ENCODE measurements around the gene FDXACB1. TPM values are rescaled to one million over a fixed set of nuclear protein-coding genes. Genes with fewer than 3 reads are reported as not detected.
A peak's percentile ranks its signal among the peaks of the same experiment; 100 is the strongest.

The FDXACB1 gene
- total RNA-seq, 1 experiment from 2014 or later = 2.8 TPM

DNA sequence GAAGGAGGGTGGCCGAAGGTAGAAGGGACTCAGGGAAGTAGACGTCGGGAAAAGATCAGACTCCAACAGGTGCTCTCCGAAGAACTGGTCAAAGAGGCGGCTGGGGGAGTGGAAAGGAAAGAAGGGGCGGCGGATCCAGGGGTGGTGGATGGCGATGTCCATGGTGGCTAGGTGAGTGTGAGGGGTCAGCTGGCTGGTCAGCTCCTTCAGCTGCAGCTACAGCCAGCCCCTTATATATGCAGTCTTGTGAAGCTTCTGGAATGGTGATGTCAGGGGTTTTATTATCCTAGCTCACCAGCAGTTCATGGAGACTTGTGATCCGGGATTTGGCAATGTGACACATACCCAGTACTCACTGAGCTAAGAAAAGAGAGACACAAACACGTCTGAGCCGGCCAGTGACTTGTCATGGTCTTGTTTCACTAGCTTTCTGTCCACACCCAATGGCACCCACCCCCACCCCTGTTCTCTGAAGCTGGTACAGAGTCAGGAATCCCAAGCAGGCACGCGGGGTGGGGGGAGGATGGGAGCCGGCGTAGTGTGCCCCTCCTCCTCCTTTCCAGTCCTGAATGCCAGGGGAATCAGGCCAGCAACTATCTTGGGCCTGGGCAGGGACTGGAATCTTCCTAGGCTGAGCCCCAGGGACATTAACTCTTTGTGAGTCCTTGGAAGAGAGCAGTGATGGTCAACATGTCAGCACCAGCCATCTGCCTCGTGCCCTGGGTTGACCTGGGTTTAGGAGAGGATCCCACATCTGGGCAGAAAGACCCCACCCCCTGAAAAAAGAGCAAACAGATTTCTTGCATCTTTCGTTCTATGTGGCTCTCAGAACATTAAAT lies 32.8 kb upstream of the FDXACB1 start, which contains the start of gene CRYAB:
Gene CRYAB (minus strand): TSS at position 208 of the 839 bp plus-strand sequence. CDS start 46 bp downstream, at position 162.
- no peak within 1 kb of the TSS for H4K91ac ChIP-seq (ENCODE audit: insufficient read length, low read depth, low read length)
- Mint-ChIP-seq H3K27me3 (ENCODE audit: low read depth) (no peaks in the 10 kb centered on the region), H3K4me1 (peaks cover 21 to 37% of the 10 kb centered on the region in 2 experiments), H3K4me3 (no peak within 1 kb of the TSS; a peak in 1 of 5 replicates), H3K9me3 (no peaks in the 10 kb centered on the region), H3K36me3 (ENCODE audit: insufficient read depth in 1 of 3, low read depth in 3 of 3) (no peaks in the 10 kb centered on the region), H3K27ac (peak within 1 kb of the TSS in 1 of 3 experiments; percentile 93; a peak in 1 of 7 replicates)
- no peaks in the 10 kb centered on the region for H3K27me3 ChIP-seq (ENCODE audit: insufficient read depth, low read length)
- H4K8ac ChIP-seq (replicated peaks; ENCODE audit: insufficient read length, low read depth, low read length) = no peak within 1 kb of the TSS
- no peak for TF ChIP-seq CTCF (conservative IDR thresholded peaks at IDR 0.05)
- no peak within 1 kb of the TSS for H2AK5ac ChIP-seq (ENCODE audit: insufficient read length, low read length)
- H2BK12ac ChIP-seq (ENCODE audit: insufficient read length, low read depth, low read length) = no peak within 1 kb of the TSS
- no peak within 1 kb of the TSS for H3K4ac ChIP-seq (ENCODE audit: low read depth, low read length)
- no peak within 1 kb of the TSS for H3T11ph ChIP-seq (ENCODE audit: low read length)
- peak; percentile 39 for DNase-seq
- H3K9me3 ChIP-seq (ENCODE audit: control insufficient read depth, low read depth, low read length) = no peaks in the 10 kb centered on the region
- H3K79me1 ChIP-seq (ENCODE audit: insufficient read depth, low read depth, low read length, poor library complexity, severe bottlenecking) = no peaks in the 10 kb centered on the region
- H3K4me1 ChIP-seq (ENCODE audit: insufficient read depth, low read length) = 0 out of 2 replicates have a peak, but pooled peaks cover 2% of the 10 kb centered on the region
- H3K23ac ChIP-seq (ENCODE audit: insufficient read length, low read depth, low read length) = no peak within 1 kb of the TSS
- no peak within 1 kb of the TSS for H3K56ac ChIP-seq (ENCODE audit: insufficient read length, low read depth, low read length)
- H4K20me1 ChIP-seq (ENCODE audit: control insufficient read depth, insufficient read depth, insufficient read length) = no peaks in the 10 kb centered on the region
- H3K27ac ChIP-seq (ENCODE audit: insufficient read length, low read depth, low read length) = no peak within 1 kb of the TSS
- H2BK20ac ChIP-seq (ENCODE audit: low read depth, low read length, poor library complexity, severe bottlenecking) = no peak within 1 kb of the TSS
- WGBS (ENCODE audit: extremely low coverage, insufficient read length, low lambda C conversion rate) = no CpG with 5 or more reads among the region's 17 CpGs
- no peak within 1 kb of the TSS for H2BK120ac ChIP-seq (ENCODE audit: low read depth, low read length, poor library complexity, severe bottlenecking)
- no peak within 1 kb of the TSS for H3K18ac ChIP-seq (ENCODE audit: insufficient read length, low read depth, low read length)
- H4K5ac ChIP-seq (ENCODE audit: insufficient read length, low read depth, low read length) = no peak within 1 kb of the TSS
- no peak within 1 kb of the TSS for H2BK5ac ChIP-seq (ENCODE audit: insufficient read length, low read length)
- no peaks in the 10 kb centered on the region for H3K79me2 ChIP-seq (ENCODE audit: insufficient read depth, low read length)
- H2AFZ ChIP-seq (ENCODE audit: low read length) = no peak within 1 kb of the TSS
- no peak within 1 kb of the TSS for H3K9ac ChIP-seq (ENCODE audit: extremely low read depth, insufficient read length, low read length)
- no peaks in the 10 kb centered on the region for H3K23me2 ChIP-seq (ENCODE audit: insufficient read length, low read depth, low read length, poor library complexity, severe bottlenecking)
- no peak within 1 kb of the TSS for H2BK15ac ChIP-seq (ENCODE audit: low read depth, low read length)
- H3K4me2 ChIP-seq (ENCODE audit: insufficient read depth, insufficient read length, low read length) = no peak within 1 kb of the TSS
- H3K14ac ChIP-seq (ENCODE audit: insufficient read depth, low read length) = no peak within 1 kb of the TSS
